ENCODE data around the gene EML4.
A peak's percentile ranks its signal among the peaks of the same experiment; 100 is the strongest.
"Not testable (repeated sequence)": the region's sequence is repeated elsewhere in the genome, so short reads cannot be mapped to it uniquely, and the experiment has no call there.

The EML4 gene

DNA sequence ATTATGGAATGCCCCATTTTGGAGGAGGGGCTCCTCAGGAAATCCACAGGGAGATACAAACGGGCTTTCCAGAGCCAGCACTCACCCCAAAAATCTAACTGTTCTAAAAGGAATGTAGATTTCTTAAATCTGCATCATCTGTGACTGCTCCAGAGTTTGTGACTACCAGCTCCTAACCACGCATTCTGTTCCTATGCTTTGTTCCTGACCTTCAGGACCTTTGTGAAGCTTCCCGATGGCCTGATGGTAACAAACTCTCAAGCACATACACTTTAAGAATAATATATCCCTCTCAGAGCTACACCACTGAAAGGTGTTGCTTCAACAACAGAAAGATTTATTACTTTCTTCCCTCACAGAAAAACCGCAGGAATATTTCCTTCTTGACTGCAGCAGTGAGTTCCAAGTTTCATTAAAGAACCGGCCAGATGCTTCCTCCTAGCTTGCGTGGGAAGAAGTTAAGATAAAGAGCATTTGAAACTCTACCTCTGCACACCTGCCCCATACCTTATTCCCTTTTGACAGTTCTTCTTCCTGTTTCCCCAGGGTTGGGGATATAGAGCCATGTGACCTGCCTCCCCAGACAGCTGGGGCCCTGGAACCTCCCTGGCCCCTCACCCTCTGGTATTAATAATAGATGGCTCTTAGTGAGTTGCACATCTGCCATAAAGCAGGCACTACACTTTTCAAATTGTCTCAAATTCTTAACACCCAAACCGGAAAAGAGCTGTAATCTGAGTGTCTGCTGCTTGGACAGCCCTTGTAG, 40.2 kb upstream of the EML4 start:
- no peak overlapping the region for H3K4me3 ChIP-seq (ENCODE audit: low read depth, low read length)
- no peak for DNase-seq (ENCODE audit: low read depth)
- in situ Hi-C loops (cut with HindIII; ENCODE audit: low sequenced_read_pairs), result no loop called here
- TF ChIP-seq, protein P1, sequence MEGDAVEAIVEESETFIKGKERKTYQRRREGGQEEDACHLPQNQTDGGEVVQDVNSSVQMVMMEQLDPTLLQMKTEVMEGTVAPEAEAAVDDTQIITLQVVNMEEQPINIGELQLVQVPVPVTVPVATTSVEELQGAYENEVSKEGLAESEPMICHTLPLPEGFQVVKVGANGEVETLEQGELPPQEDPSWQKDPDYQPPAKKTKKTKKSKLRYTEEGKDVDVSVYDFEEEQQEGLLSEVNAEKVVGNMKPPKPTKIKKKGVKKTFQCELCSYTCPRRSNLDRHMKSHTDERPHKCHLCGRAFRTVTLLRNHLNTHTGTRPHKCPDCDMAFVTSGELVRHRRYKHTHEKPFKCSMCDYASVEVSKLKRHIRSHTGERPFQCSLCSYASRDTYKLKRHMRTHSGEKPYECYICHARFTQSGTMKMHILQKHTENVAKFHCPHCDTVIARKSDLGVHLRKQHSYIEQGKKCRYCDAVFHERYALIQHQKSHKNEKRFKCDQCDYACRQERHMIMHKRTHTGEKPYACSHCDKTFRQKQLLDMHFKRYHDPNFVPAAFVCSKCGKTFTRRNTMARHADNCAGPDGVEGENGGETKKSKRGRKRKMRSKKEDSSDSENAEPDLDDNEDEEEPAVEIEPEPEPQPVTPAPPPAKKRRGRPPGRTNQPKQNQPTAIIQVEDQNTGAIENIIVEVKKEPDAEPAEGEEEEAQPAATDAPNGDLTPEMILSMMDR (IDR thresholded peaks at IDR 0.05; ENCODE audit: low read depth, low read length, missing control alignments), result no peak

GRCh38 chr2:42129487-42129852, 39.7 kb upstream of the EML4 start:
- no peak for DNase-seq (ENCODE audit: low read depth)
- TF ChIP-seq, protein P1 (IDR thresholded peaks at IDR 0.05; ENCODE audit: low read depth, low read length, missing control alignments), result no peak
- in situ Hi-C loops (cut with HindIII; ENCODE audit: low sequenced_read_pairs), result no loop called here
- H3K4me3 ChIP-seq (ENCODE audit: low read depth, low read length), result no peak overlapping the region

DNA sequence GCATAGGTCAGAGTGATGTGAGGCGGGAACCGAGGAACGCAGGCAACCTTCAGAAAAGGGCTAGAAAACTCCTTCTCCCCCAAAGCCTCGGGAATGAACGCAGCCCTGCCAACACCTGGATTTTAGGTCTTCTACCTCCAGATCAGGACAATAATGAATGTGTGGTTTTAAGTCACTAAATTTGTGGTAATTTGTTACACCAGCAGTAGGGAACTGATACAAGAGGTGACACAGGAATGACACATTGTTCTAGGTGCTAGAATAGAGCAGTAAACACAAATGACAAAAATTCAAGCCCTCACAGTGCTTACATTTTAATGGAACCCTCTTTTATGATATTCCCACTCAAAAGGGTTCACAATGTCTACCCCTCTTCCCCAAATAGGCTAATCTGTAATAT, 39.2 kb upstream of the EML4 start:
- DNase-seq (ENCODE audit: low read depth), result no peak
- in situ Hi-C loops (cut with HindIII; ENCODE audit: low sequenced_read_pairs), result no loop called here
- TF ChIP-seq, protein P1 (IDR thresholded peaks at IDR 0.05; ENCODE audit: low read depth, low read length, missing control alignments), result no peak
- H3K4me3 ChIP-seq (ENCODE audit: low read depth, low read length), result no peak overlapping the region

DNA sequence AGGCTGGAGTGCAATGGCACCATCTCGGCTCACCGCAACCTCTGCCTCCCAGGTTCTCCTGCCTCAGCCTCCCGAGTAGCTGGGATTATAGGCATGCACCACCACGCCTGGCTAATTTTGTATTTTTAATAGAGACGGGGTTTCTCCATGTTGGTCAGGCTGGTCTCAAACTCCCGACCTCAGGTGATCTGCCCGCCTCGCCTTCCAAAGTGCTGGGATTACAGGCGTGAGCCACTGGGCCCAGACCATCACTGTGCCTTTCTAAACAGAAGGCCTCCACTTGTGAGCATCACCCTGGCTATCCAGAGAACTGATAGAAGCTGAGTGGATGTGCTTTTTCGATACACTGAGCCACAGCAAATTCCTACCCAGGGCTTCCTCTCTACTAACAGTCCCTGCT, 38.3 kb upstream of the EML4 start:
- DNase-seq (ENCODE audit: low read depth); H3K4me3 ChIP-seq (ENCODE audit: low read depth, low read length); in situ Hi-C loops (cut with HindIII; ENCODE audit: low sequenced_read_pairs): not testable (repeated sequence)

DNA sequence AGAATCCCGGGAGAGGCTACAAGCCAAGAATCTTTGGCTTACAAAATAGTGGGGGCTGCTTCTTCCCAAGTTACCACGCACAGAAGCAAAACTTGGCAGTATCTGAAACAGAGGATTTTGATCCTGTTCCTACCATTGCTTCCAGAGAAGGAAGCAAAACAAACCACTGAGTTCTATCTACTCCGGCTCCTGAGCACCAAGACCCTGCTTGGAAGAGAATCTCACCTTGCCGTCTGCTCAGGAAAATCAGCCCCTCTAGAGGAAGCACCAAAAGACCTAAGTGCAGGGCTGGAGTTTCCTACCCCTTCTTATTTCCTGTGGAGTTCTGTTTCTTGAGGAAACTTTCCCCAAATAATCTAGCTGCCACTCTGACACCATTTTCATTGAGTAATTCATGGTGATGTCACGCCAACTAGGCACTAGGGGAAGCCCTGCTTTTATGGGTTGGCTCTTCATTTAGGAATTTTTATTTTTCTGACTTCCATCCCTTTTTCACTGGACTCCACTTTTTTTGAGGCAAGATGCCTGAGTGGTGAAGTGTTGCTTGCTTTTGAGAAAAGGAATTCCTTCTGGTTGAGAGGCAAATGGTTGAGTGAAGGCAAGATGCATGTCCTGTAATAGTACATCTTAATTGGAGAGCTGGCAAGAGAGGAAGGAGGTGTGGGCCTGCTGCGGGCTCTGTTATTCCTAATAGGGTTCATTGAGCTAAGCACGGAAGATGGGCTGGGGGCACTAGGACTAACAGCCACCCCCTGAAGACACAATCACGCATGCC, 36.8 kb upstream of the EML4 start:
- H3K4me3 ChIP-seq (ENCODE audit: low read depth, low read length), result no peak overlapping the region
- TF ChIP-seq, protein P1 (IDR thresholded peaks at IDR 0.05; ENCODE audit: low read depth, low read length, missing control alignments), result no peak
- in situ Hi-C loops (cut with HindIII; ENCODE audit: low sequenced_read_pairs), result no loop called here
- DNase-seq (ENCODE audit: low read depth), result peak; percentile 96

DNA sequence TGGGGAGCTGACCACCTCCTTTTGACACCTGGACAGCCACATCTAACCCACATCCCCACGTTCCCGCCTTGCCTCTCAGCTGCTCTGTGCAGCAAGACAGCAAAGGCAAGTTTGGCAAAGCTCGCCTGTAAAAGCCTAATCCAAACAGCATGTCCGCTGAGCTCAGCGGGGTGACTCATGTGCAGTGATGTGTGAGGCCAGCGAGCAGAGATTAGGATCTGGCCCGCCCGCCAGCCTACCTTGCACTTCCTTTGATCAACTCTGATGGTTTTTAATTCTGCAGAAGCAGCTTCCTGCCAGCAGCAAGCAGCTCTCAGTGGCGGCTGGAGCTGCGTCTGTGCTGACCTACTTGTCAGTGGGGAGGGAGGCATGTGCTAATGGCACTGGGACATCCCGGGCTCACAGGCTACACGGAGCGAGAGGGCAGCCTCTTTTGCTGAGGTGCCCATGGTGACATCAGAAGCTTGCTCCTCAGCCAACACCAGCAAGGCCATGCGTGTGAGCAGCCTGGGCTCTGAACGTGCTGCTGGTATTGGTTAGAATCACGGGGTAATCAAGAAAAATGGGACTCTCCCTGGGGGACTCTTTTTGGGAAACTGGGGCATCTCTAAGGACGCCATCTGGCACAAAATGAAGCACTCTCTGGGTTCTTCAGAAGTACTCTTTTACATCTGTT, 36.0 kb upstream of the EML4 start:
- DNase-seq (ENCODE audit: low read depth), result peak; percentile 97
- in situ Hi-C loops (cut with HindIII; ENCODE audit: low sequenced_read_pairs), result no loop called here
- TF ChIP-seq, protein P1 (IDR thresholded peaks at IDR 0.05; ENCODE audit: low read depth, low read length, missing control alignments), result no peak
- H3K4me3 ChIP-seq (ENCODE audit: low read depth, low read length), result no peak overlapping the region

Measured in astrocyte of the cerebellum (primary cell).